Neural cell (in vitro differentiated cells): ENCODE results near the gene PHOX2A. TPM values are rescaled to one million over a fixed set of nuclear protein-coding genes. Genes with fewer than 3 reads are reported as not detected.

Source experiments
- H2AFZ ChIP-seq: fragments of 200-600, 300-800 bp; sonication (generic), shearing (Covaris generic); 2 replicates; pipeline ENCODE4 v1.6.0; 2014; ENCODE audit warnings: low read depth, mild to moderate bottlenecking, antibody characterized with exemption, low read length, moderate library complexity
- H3F3A ChIP-seq: fragments of 200-600 bp; shearing (Covaris generic); 2 replicates; pipeline ENCODE4 v1.6.1; 2016; ENCODE audit warnings: mild to moderate bottlenecking, moderate library complexity, mixed read lengths, antibody characterized with exemption, low read length; ENCODE audit not compliant: insufficient read depth, poor library complexity, severe bottlenecking
- H3K27ac ChIP-seq: fragments of 200-600, 300-800 bp; sonication (generic), shearing (Covaris generic); 2 replicates; pipeline ENCODE4 v1.5.1; 2014; ENCODE audit warnings: mild to moderate bottlenecking, low read length, moderate library complexity
- H3K27me3 ChIP-seq: fragments of 300-800, 200-600 bp; sonication (generic), shearing (Covaris generic); 2 replicates; pipeline ENCODE4 v1.6.0; 2014; ENCODE audit warnings: mild to moderate bottlenecking, low read depth, low read length, moderate library complexity; ENCODE audit not compliant: insufficient read depth
- H3K36me3 ChIP-seq: fragments of 300-800, 200-600 bp; sonication (generic), shearing (Covaris generic); 2 replicates; pipeline ENCODE4 v1.5.1; 2014; ENCODE audit warnings: mild to moderate bottlenecking, antibody characterized with exemption, low read length, moderate library complexity; ENCODE audit not compliant: insufficient read depth
- H3K4me2 ChIP-seq: fragments of 300-800, 200-600 bp; sonication (generic), shearing (Covaris generic); 2 replicates; pipeline ENCODE4 v1.6.0; 2014; ENCODE audit warnings: mild to moderate bottlenecking, low read length
- H3K4me3 ChIP-seq: fragments of 300-800, 200-600 bp; sonication (generic), shearing (Covaris generic); 2 replicates; pipeline ENCODE4 v1.5.1; 2014; ENCODE audit warnings: mild to moderate bottlenecking, low read length, moderate library complexity
- H3K79me2 ChIP-seq: fragments of 200-600 bp; shearing (Covaris generic); replicated peaks from 2 replicates; pipeline ENCODE4 v1.6.0; 2014; ENCODE audit warnings: mild to moderate bottlenecking, low read length, moderate library complexity; ENCODE audit not compliant: insufficient read depth
- H3K9ac ChIP-seq: fragments of 300-800, 200-600 bp; sonication (generic), shearing (Covaris generic); 2 replicates; pipeline ENCODE4 v1.6.1; 2016; ENCODE audit warnings: mild to moderate bottlenecking, low read length, mixed read lengths
- H3K9me2 ChIP-seq: fragments of 200-600 bp; shearing (Covaris generic); 2 replicates; pipeline ENCODE4 v1.6.1; 2016; ENCODE audit warnings: mild to moderate bottlenecking, low read length, mixed read lengths; ENCODE audit not compliant: insufficient read depth
- H3K9me3 ChIP-seq: fragments of 200-600, 300-800 bp; sonication (generic), shearing (Covaris generic); 2 replicates; pipeline ENCODE4 v1.6.1; 2016; ENCODE audit warnings: mild to moderate bottlenecking, mixed run types, low read length, moderate library complexity, mixed read lengths
- H4K20me1 ChIP-seq: fragments of 200-600 bp; shearing (Covaris generic); 2 replicates; pipeline ENCODE4 v1.6.1; 2016; ENCODE audit warnings: mild to moderate bottlenecking, mixed run types; ENCODE audit not compliant: insufficient read depth
- CTCF ChIP-seq: fragments of 450-650 bp; IDR thresholded peaks from 2 replicates; pipeline ENCODE4 v1.5.1; 2014; ENCODE audit warnings: antibody characterized with exemption, mild to moderate bottlenecking, moderate library complexity; ENCODE audit not compliant: poor library complexity, severe bottlenecking
- EP300 ChIP-seq: fragments of 450-650 bp; conservative IDR thresholded peaks from 2 replicates; pipeline ENCODE4 v1.6.1; 2014; ENCODE audit warnings: antibody characterized with exemption, mild to moderate bottlenecking, moderate library complexity; ENCODE audit not compliant: poor library complexity, severe bottlenecking
- EZH2 ChIP-seq: fragments of 200-600, 300-800 bp; shearing (Covaris generic), sonication (generic); IDR thresholded peaks from 2 replicates; pipeline ENCODE4 v1.6.1; 2014; ENCODE audit warnings: antibody characterized with exemption, low read length, borderline replicate concordance, mild to moderate bottlenecking; ENCODE audit not compliant: insufficient read depth, poor library complexity, severe bottlenecking
- MXI1 ChIP-seq: fragments of 450-650 bp; conservative IDR thresholded peaks from 2 replicates; pipeline ENCODE4 v1.6.1; 2014; ENCODE audit warnings: antibody characterized with exemption, mild to moderate bottlenecking; ENCODE audit not compliant: poor library complexity, severe bottlenecking
- POLR2AphosphoS5 ChIP-seq: IDR thresholded peaks from 2 replicates; pipeline ENCODE4 v1.6.1; 2012
- RAD21 ChIP-seq: fragments of 450-650 bp; conservative IDR thresholded peaks from 2 replicates; pipeline ENCODE4 v1.6.1; 2014; ENCODE audit warnings: antibody characterized with exemption, mild to moderate bottlenecking, moderate library complexity
- REST ChIP-seq: IDR thresholded peaks from 2 replicates; pipeline ENCODE4 v1.6.1; 2012; ENCODE audit warnings: borderline replicate concordance
- SMC3 ChIP-seq: fragments of 450-650 bp; conservative IDR thresholded peaks from 2 replicates; pipeline ENCODE4 v1.6.1; 2014; ENCODE audit warnings: antibody characterized with exemption, mild to moderate bottlenecking, moderate library complexity; ENCODE audit not compliant: poor library complexity
- TAF1 ChIP-seq: IDR thresholded peaks from 2 replicates; pipeline ENCODE4 v1.6.1; 2012; ENCODE audit warnings: low read depth
- polyA plus RNA-seq: library from polyadenylated mRNA; depleted of rRNA; stranded (reverse); fragments of >200 nt; gene quantifications from 2 replicates; pipeline ENCODE4 v1.2.3, GENCODE V29; 2014

Gene PHOX2A
- polyA plus RNA-seq, 1 donor from 2014 or later, result not detected

GRCh38 chr11:72231396-72232259 lies 12.3 kb downstream of the PHOX2A start:
- no peaks in the 10 kb centered on the region for H4K20me1 ChIP-seq
- H3K27me3 ChIP-seq, result no peaks in the 10 kb centered on the region
- H3K4me3 ChIP-seq, result no peak overlapping the region
- H3K36me3 ChIP-seq, result no peaks in the 10 kb centered on the region
- H3K9ac ChIP-seq, result no peak overlapping the region
- H3K9me2 ChIP-seq, result no peaks in the 10 kb centered on the region
- H3F3A ChIP-seq, result no peaks in the 10 kb centered on the region
- H3K4me2 ChIP-seq, result no peak overlapping the region
- TF ChIP-seq MXI1, result no peak
- TF ChIP-seq EP300, result no peak
- no peak for TF ChIP-seq RAD21
- no peak for TF ChIP-seq CTCF
- TF ChIP-seq EZH2, result no peak
- no peak for TF ChIP-seq REST
- TF ChIP-seq POLR2AphosphoS5, result no peak
- TF ChIP-seq SMC3, result no peak
- TF ChIP-seq TAF1, result no peak
- H3K79me2 ChIP-seq, result no peaks in the 10 kb centered on the region
- no peak overlapping the region for H3K27ac ChIP-seq
- no peaks in the 10 kb centered on the region for H3K9me3 ChIP-seq
- no peak overlapping the region for H2AFZ ChIP-seq

- Histone ChIP-seq H3F3A (no peaks in the 10 kb centered on the region), H3K9me2 (no peaks in the 10 kb centered on the region), H4K20me1 (no peaks in the 10 kb centered on the region), H3K79me2 (peaks cover 4% of the 10 kb centered on the region), H3K4me2 (no peak overlapping the region), H3K4me3 (no peak overlapping the region), H3K9ac (no peak overlapping the region), H3K27me3 (no peaks in the 10 kb centered on the region), H2AFZ (no peak overlapping the region), H3K36me3 (no peaks in the 10 kb centered on the region), H3K9me3 (no peaks in the 10 kb centered on the region), H3K27ac (no peak overlapping the region)
- TF ChIP-seq SMC3 (no peak), TAF1 (no peak), RAD21 (no peak), MXI1 (no peak), EZH2 (no peak), CTCF (no peak), POLR2AphosphoS5 (no peak), REST (no peak), EP300 (no peak)
Measured at GRCh38 chr11:72230764-72231365, 13.1 kb downstream of the PHOX2A start.
